Bronchial epithelial cell (primary cell): ENCODE data around the gene TRPT1. TPM values are rescaled to one million over a fixed set of nuclear protein-coding genes. Genes with fewer than 3 reads are reported as not detected.

Experiments used
- DNase-seq: peaks from one replicate; pipeline ENCODE4 v3.0.0-alpha.2; 2010; ENCODE audit warnings: low read depth
- FAIRE-seq: peaks from 2 replicates; lab custom pipeline; 2011; peaks lifted over from hg19 to GRCh38; lab: Jason Lieb, UNC
- H3K27me3 ChIP-seq: 2 replicates; pipeline ENCODE4 v1.5.1; 2011; ENCODE audit warnings: low read length; ENCODE audit not compliant: control insufficient read depth, insufficient read depth
- H3K36me3 ChIP-seq: 2 replicates; pipeline ENCODE4 v1.5.1; 2011; ENCODE audit warnings: low read length; ENCODE audit not compliant: control insufficient read depth, insufficient read depth
- H3K4me3 ChIP-seq: 2 replicates; pipeline ENCODE4 v1.5.1; 2011; ENCODE audit warnings: mild to moderate bottlenecking, low read depth, low read length, control low read depth
- CTCF ChIP-seq: IDR thresholded peaks from 2 replicates; pipeline ENCODE4 v1.5.1; 2011; ENCODE audit warnings: mild to moderate bottlenecking, moderate library complexity, low read length, control low read depth, inconsistent platforms; ENCODE audit not compliant: insufficient read depth, severe bottlenecking
- total RNA-seq: library from RNA; depleted of rRNA; stranded (reverse); fragments of >200 nt; gene quantifications from 2 replicates; pipeline ENCODE4 v1.2.1, GENCODE V29; 2014

TRPT1 gene
- total RNA-seq, 1 donor from 2014 or later = 24.5 TPM

GRCh38 chr11:64268025-64268892, 42.3 kb upstream of the TRPT1 start:
- no peak overlapping the region for H3K4me3 ChIP-seq
- TF ChIP-seq CTCF = no peak
- peaks cover 29% of the 10 kb centered on the region for H3K36me3 ChIP-seq
- no peaks in the 10 kb centered on the region for H3K27me3 ChIP-seq
- DNase-seq (peak; percentile 32), FAIRE-seq (no peak)

- Histone ChIP-seq H3K4me3 (no peak overlapping the region), H3K36me3 (peaks cover 37% of the 10 kb centered on the region), H3K27me3 (no peaks in the 10 kb centered on the region)
- no peak for TF ChIP-seq CTCF
- DNase-seq (no peak), FAIRE-seq (no peak)
Observed at GRCh38 chr11:64267207-64267945, 41.4 kb upstream of the TRPT1 start.

- FAIRE-seq = no peak
- peak; percentile 61 for DNase-seq
- no peak overlapping the region for H3K4me3 ChIP-seq
- H3K27me3 ChIP-seq = no peaks in the 10 kb centered on the region
- no peak for TF ChIP-seq CTCF
- H3K36me3 ChIP-seq = peaks cover 43% of the 10 kb centered on the region
Observed at GRCh38 chr11:64266339-64266738, 40.4 kb upstream of the TRPT1 start.

- Histone ChIP-seq H3K27me3 (no peaks in the 10 kb centered on the region), H3K36me3 (peaks cover 47% of the 10 kb centered on the region), H3K4me3 (no peak overlapping the region)
- FAIRE-seq (no peak), DNase-seq (no peak)
- TF ChIP-seq CTCF = no peak
Observed at GRCh38 chr11:64265176-64266160, 39.5 kb upstream of the TRPT1 start.

GRCh38 chr11:64264371-64264852, 38.4 kb upstream of the TRPT1 start:
- no peak for DNase-seq
- Histone ChIP-seq H3K36me3 (peaks cover 51% of the 10 kb centered on the region), H3K4me3 (no peak overlapping the region), H3K27me3 (no peaks in the 10 kb centered on the region)
- no peak for TF ChIP-seq CTCF
- FAIRE-seq = no peak
